ENCODE measurements around the gene DRC1.
A peak's percentile ranks its signal among the peaks of the same experiment; 100 is the strongest.

GRCh38 chr2:26503231-26503880, 101.6 kb downstream of the DRC1 start:
- TF ChIP-seq CTCF (conservative IDR thresholded peaks at IDR 0.05; ENCODE audit: low read length) (peak; percentile 81), EZH2phosphoT487 (IDR thresholded peaks at IDR 0.05; ENCODE audit: borderline replicate concordance, low read depth, low read length) (no peak)
